ENCODE data around the gene SGPL1.

Gene SGPL1

GRCh38 chr10:70908406-70909296, 92.9 kb downstream of the SGPL1 start:
- TF ChIP-seq, protein P1, sequence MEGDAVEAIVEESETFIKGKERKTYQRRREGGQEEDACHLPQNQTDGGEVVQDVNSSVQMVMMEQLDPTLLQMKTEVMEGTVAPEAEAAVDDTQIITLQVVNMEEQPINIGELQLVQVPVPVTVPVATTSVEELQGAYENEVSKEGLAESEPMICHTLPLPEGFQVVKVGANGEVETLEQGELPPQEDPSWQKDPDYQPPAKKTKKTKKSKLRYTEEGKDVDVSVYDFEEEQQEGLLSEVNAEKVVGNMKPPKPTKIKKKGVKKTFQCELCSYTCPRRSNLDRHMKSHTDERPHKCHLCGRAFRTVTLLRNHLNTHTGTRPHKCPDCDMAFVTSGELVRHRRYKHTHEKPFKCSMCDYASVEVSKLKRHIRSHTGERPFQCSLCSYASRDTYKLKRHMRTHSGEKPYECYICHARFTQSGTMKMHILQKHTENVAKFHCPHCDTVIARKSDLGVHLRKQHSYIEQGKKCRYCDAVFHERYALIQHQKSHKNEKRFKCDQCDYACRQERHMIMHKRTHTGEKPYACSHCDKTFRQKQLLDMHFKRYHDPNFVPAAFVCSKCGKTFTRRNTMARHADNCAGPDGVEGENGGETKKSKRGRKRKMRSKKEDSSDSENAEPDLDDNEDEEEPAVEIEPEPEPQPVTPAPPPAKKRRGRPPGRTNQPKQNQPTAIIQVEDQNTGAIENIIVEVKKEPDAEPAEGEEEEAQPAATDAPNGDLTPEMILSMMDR (IDR thresholded peaks at IDR 0.05; ENCODE audit: low read depth, low read length, missing control alignments), result no peak
- no peak overlapping the region for H3K4me3 ChIP-seq (ENCODE audit: low read depth, low read length)
- no peak for DNase-seq (ENCODE audit: low read depth)
- in situ Hi-C loops (cut with HindIII; ENCODE audit: low sequenced_read_pairs), result no loop called here

DNA sequence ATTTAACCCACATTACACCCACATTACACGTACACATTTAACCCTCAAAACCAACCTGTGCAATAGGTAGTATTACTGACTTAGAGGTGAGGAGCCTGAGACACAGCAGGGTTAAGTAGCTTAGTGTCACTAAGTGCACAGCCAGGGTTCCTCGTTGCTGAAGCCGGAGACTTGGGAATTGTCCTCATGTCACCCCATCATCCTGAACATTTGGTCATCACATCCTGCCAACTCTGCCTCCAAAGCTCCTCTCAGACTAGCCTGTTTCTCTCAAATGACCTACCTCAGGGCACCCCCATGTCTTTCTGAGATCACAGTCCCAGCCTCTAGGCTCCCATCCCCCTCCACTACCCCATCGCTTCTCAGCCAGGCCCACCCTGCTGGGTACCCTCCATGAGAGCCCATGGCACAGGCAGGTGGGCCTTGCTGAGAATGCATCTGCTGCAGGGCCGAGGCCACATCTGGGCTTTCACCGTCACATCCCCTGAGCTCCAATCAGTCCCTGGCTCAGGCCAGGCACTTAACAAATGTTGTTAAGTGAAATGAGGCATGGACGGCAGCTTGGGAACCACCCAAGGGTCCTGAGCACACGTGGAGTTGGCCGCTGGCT, 93.7 kb downstream of the SGPL1 start:
- in situ Hi-C loops (cut with HindIII; ENCODE audit: low sequenced_read_pairs), result no loop called here
- H3K4me3 ChIP-seq (ENCODE audit: low read depth, low read length), result no peak overlapping the region
- TF ChIP-seq, protein P1 (IDR thresholded peaks at IDR 0.05; ENCODE audit: low read depth, low read length, missing control alignments), result no peak
- DNase-seq (ENCODE audit: low read depth), result no peak

DNA sequence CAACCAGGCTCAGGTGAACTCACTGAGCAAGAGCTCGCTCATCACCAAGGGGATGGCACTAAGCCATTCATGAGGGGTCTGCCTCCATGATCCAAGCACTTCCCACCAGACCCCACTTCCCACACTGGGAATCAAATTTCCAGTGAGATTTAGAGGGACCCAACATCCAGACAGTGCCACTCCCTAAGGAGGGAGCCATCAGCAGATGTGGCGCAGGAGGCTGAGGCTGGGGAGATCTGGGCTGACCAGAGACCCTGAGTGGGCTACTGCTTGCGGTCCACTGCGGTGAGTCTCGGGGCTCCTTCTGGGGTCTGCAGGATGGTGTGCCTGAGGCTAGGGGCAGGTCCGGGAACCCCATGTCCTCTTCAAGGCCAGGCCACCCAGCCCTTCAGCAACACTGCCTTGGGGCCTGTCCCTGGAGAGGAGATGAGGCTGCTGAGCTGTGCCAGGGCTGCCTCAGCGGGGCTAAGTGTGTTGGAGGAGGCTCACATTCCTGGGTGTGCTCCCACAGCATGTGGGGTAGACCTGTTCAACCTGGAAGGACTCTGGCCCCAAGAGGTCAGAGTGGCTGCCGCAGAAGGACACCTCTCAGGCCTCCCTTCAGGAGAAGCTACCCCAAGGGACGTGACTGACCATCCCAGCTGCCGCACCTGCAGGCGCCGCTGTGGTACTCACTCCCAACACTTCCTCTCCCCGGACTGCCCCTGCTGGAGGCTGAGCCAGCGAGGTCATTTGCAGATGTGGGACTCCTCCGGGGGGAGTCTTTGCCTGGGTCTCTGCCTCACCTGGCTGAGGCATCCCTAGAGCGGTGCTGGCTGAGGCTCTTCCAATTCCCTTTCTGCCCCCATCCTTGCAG, 95.0 kb downstream of the SGPL1 start:
- in situ Hi-C loops (cut with HindIII; ENCODE audit: low sequenced_read_pairs), result no loop called here
- no peak for DNase-seq (ENCODE audit: low read depth)
- no peak overlapping the region for H3K4me3 ChIP-seq (ENCODE audit: low read depth, low read length)
- TF ChIP-seq, protein P1 (IDR thresholded peaks at IDR 0.05; ENCODE audit: low read depth, low read length, missing control alignments), result no peak

GRCh38 chr10:70911386-70911785, 95.6 kb downstream of the SGPL1 start:
- in situ Hi-C loops (cut with HindIII; ENCODE audit: low sequenced_read_pairs), result no loop called here
- TF ChIP-seq, protein P1 (IDR thresholded peaks at IDR 0.05; ENCODE audit: low read depth, low read length, missing control alignments), result no peak
- H3K4me3 ChIP-seq (ENCODE audit: low read depth, low read length), result no peak overlapping the region
- no peak for DNase-seq (ENCODE audit: low read depth)

GRCh38 chr10:70912556-70912955, 96.8 kb downstream of the SGPL1 start:
- TF ChIP-seq, protein P1 (IDR thresholded peaks at IDR 0.05; ENCODE audit: low read depth, low read length, missing control alignments), result no peak
- no peak overlapping the region for H3K4me3 ChIP-seq (ENCODE audit: low read depth, low read length)
- DNase-seq (ENCODE audit: low read depth), result no peak
- in situ Hi-C loops (cut with HindIII; ENCODE audit: low sequenced_read_pairs), result no loop called here

GRCh38 chr10:70913191-70913892, 97.6 kb downstream of the SGPL1 start:
- TF ChIP-seq, protein P1 (IDR thresholded peaks at IDR 0.05; ENCODE audit: low read depth, low read length, missing control alignments), result no peak

More at GRCh38 chr10:70913191-70913892, 97.6 kb downstream of the SGPL1 start:
- DNase-seq (ENCODE audit: low read depth), result no peak
- no peak overlapping the region for H3K4me3 ChIP-seq (ENCODE audit: low read depth, low read length)
- in situ Hi-C loops (cut with HindIII; ENCODE audit: low sequenced_read_pairs), result no loop called here

All from astrocyte of the cerebellum (primary cell).